Measurements from ENCODE around the gene RNF187. TPM values are rescaled to one million over a fixed set of nuclear protein-coding genes. Genes with fewer than 3 reads are reported as not detected.

RNF187 gene
- total RNA-seq, 1 experiment from 2014 or later: 63.4 TPM

DNA sequence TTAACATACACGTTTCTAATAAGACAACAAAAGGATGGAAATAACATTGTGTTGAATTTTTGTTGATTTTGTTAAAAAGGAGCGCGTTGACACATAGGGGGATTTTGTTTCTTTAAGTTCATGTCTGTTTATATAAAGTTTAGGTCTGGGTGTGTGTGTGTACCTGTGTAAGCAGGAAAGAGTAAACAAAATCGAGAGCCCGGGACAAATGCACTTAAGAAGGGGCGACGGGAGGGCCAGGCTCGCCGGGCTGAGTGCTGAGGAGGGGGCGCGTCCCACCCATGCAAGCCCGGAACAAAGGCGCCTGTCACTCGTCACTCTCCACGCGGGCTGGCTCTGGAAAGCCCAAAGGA lies 41.7 kb upstream of the RNF187 start:
- H3K23ac ChIP-seq (ENCODE audit: insufficient read length, low read depth, low read length): no peak overlapping the region
- H3K79me1 ChIP-seq (ENCODE audit: insufficient read depth, low read depth, low read length, poor library complexity, severe bottlenecking): no peaks in the 10 kb centered on the region
- Mint-ChIP-seq H3K36me3 (ENCODE audit: insufficient read depth in 1 of 3, low read depth in 3 of 3) (no peaks in the 10 kb centered on the region), H3K27ac (no peak overlapping the region; a peak in 1 of 7 replicates), H3K4me1 (peaks cover 22 to 25% of the 10 kb centered on the region in 2 experiments), H3K4me3 (peak overlapping the region; percentile 74 to 85), H3K27me3 (ENCODE audit: low read depth) (peaks cover 98% of the 10 kb centered on the region), H3K9me3 (no peaks in the 10 kb centered on the region; a peak in 2 of 5 replicates)
- H3K27ac ChIP-seq (ENCODE audit: insufficient read length, low read depth, low read length): no peak overlapping the region
- no peak overlapping the region for H2BK5ac ChIP-seq (ENCODE audit: insufficient read length, low read length)
- H4K8ac ChIP-seq (replicated peaks; ENCODE audit: insufficient read length, low read depth, low read length): no peak overlapping the region
- H2AFZ ChIP-seq (ENCODE audit: low read length): no peak overlapping the region
- no peak overlapping the region for H4K5ac ChIP-seq (ENCODE audit: insufficient read length, low read depth, low read length)
- no peak overlapping the region for H3K4ac ChIP-seq (ENCODE audit: low read depth, low read length)
- H4K20me1 ChIP-seq (ENCODE audit: control insufficient read depth, insufficient read depth, insufficient read length): no peaks in the 10 kb centered on the region
- no peak overlapping the region for H3K56ac ChIP-seq (ENCODE audit: insufficient read length, low read depth, low read length)
- WGBS (ENCODE audit: extremely low coverage, insufficient read length, low lambda C conversion rate): no CpG with 5 or more reads among the region's 16 CpGs
- no peak overlapping the region for H2BK15ac ChIP-seq (ENCODE audit: low read depth, low read length)
- no peak overlapping the region for H3K14ac ChIP-seq (ENCODE audit: insufficient read depth, low read length)
- no peak overlapping the region for H3K9ac ChIP-seq (ENCODE audit: extremely low read depth, insufficient read length, low read length)
- H3K23me2 ChIP-seq (ENCODE audit: insufficient read length, low read depth, low read length, poor library complexity, severe bottlenecking): no peaks in the 10 kb centered on the region
- no peak overlapping the region for H3K18ac ChIP-seq (ENCODE audit: insufficient read length, low read depth, low read length)
- H2BK12ac ChIP-seq (ENCODE audit: insufficient read length, low read depth, low read length): no peak overlapping the region
- no peaks in the 10 kb centered on the region for H3K9me3 ChIP-seq (ENCODE audit: control insufficient read depth, low read depth, low read length)
- H3K4me2 ChIP-seq (ENCODE audit: insufficient read depth, insufficient read length, low read length): peak overlapping the region; percentile 48
- no peak overlapping the region for H2BK20ac ChIP-seq (ENCODE audit: low read depth, low read length, poor library complexity, severe bottlenecking)
- peaks cover 2% of the 10 kb centered on the region; the same call in 1 of the 2 replicates for H3K4me1 ChIP-seq (ENCODE audit: insufficient read depth, low read length)
- no peak for DNase-seq
- H3T11ph ChIP-seq (ENCODE audit: low read length): no peak overlapping the region
- no peak overlapping the region for H2AK5ac ChIP-seq (ENCODE audit: insufficient read length, low read length)
- no peak overlapping the region for H4K91ac ChIP-seq (ENCODE audit: insufficient read length, low read depth, low read length)
- TF ChIP-seq, protein P1, sequence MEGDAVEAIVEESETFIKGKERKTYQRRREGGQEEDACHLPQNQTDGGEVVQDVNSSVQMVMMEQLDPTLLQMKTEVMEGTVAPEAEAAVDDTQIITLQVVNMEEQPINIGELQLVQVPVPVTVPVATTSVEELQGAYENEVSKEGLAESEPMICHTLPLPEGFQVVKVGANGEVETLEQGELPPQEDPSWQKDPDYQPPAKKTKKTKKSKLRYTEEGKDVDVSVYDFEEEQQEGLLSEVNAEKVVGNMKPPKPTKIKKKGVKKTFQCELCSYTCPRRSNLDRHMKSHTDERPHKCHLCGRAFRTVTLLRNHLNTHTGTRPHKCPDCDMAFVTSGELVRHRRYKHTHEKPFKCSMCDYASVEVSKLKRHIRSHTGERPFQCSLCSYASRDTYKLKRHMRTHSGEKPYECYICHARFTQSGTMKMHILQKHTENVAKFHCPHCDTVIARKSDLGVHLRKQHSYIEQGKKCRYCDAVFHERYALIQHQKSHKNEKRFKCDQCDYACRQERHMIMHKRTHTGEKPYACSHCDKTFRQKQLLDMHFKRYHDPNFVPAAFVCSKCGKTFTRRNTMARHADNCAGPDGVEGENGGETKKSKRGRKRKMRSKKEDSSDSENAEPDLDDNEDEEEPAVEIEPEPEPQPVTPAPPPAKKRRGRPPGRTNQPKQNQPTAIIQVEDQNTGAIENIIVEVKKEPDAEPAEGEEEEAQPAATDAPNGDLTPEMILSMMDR (conservative IDR thresholded peaks at IDR 0.05): no peak
- H3K27me3 ChIP-seq (ENCODE audit: insufficient read depth, low read length): peaks cover 38% of the 10 kb centered on the region
- no peak overlapping the region for H2BK120ac ChIP-seq (ENCODE audit: low read depth, low read length, poor library complexity, severe bottlenecking)
- no peaks in the 10 kb centered on the region for H3K79me2 ChIP-seq (ENCODE audit: insufficient read depth, low read length)

Measured in H9 (cell line).